K562 (cell line): ENCODE data around the gene FRYL. TPM values are rescaled to one million over a fixed set of nuclear protein-coding genes. Genes with fewer than 3 reads are reported as not detected.

Experiments used
- ADNP ChIP-seq: fragments of 200-800 bp; sonication (Bioruptor generic); IDR thresholded peaks from 2 replicates; pipeline ENCODE4 v1.6.1; 2016; ENCODE audit warnings: missing genetic modification characterization, missing compliant biosample characterization
- BRF2 ChIP-seq: IDR thresholded peaks from 3 replicates; pipeline ENCODE4 v1.6.1; 2011; ENCODE audit warnings: borderline replicate concordance, mild to moderate bottlenecking; ENCODE audit not compliant: insufficient read length, insufficient read depth
- CCNT2 ChIP-seq: IDR thresholded peaks from 2 replicates; pipeline ENCODE4 v1.6.1; 2011; ENCODE audit warnings: borderline replicate concordance, low read depth, mild to moderate bottlenecking, moderate library complexity, mixed read lengths, low read length; ENCODE audit not compliant: insufficient read length; ENCODE audit errors: extremely low read depth
- E2F3 ChIP-seq: fragments of 250-450 bp; sonication (Bioruptor Pico); IDR thresholded peaks from 2 replicates; pipeline ENCODE4 v1.4.0; 2020; ENCODE audit warnings: mild to moderate bottlenecking
- ETS2 ChIP-seq: IDR thresholded peaks from 2 replicates; pipeline ENCODE4 v1.6.1; 2016; ENCODE audit warnings: borderline replicate concordance, missing genetic modification characterization, mild to moderate bottlenecking, moderate library complexity, missing compliant biosample characterization; ENCODE audit not compliant: poor library complexity, severe bottlenecking
- EWSR1 ChIP-seq: fragments of 450-650 bp; IDR thresholded peaks from 2 replicates; pipeline ENCODE4 v1.6.1; 2018; ENCODE audit warnings: borderline replicate concordance, mild to moderate bottlenecking, low read depth, moderate library complexity; ENCODE audit not compliant: partially characterized antibody
- FOXJ2 ChIP-seq: fragments of 200-800 bp; sonication (Bioruptor generic); IDR thresholded peaks from 2 replicates; pipeline ENCODE4 v1.6.1; 2016; ENCODE audit warnings: missing genetic modification characterization, missing compliant biosample characterization
- HLTF ChIP-seq: fragments of 450-650 bp; IDR thresholded peaks from 2 replicates; pipeline ENCODE4 v1.6.1; 2016
- HMBOX1 ChIP-seq: sonication (generic); IDR thresholded peaks from 2 replicates; pipeline ENCODE4 v1.6.1; 2016
- MED1 ChIP-seq: sonication (generic); formaldehyde crosslinking; IDR thresholded peaks from 2 replicates; pipeline ENCODE4 v1.8.1; 2023; ENCODE audit warnings: missing genetic modification reagents, borderline replicate concordance
- NONO ChIP-seq, 2 experiments: fragments of 200-400 bp in 1 of 2; fragments of 450-650 bp in 1 of 2; formaldehyde crosslinking in 1 of 2; IDR thresholded peaks; 2 replicates each; pipeline ENCODE4 v1.6.1; 2017; ENCODE audit warnings: low read depth in 2 of 2, mild to moderate bottlenecking in 2 of 2, moderate library complexity in 2 of 2, low read length in 1 of 2
- PRMT5 ChIP-seq: sonication (generic); formaldehyde crosslinking; IDR thresholded peaks from 2 replicates; pipeline ENCODE4 v1.5.0; 2020; ENCODE audit warnings: missing genetic modification reagents
- PTBP1 ChIP-seq: fragments of 200-400 bp; formaldehyde crosslinking; IDR thresholded peaks from 2 replicates; pipeline ENCODE4 v1.6.1; 2017; ENCODE audit warnings: low read depth, low read length
- SRF ChIP-seq, 2 experiments: fragments of 250-450, 450-650 bp in 1 of 2; sonication (Bioruptor Pico) in 1 of 2; sonication (generic) in 1 of 2; formaldehyde crosslinking; IDR thresholded peaks; 2 replicates each; pipeline versions ENCODE4 v1.5.0 to v1.5.1; 2020 to 2022; ENCODE audit warnings: mild to moderate bottlenecking in 1 of 2, missing genetic modification reagents in 1 of 2
- TCF7L2 ChIP-seq: fragments of 150-350 bp; IDR thresholded peaks from 2 replicates; pipeline ENCODE4 v1.6.1; 2016; ENCODE audit warnings: low read depth, mild to moderate bottlenecking, low read length, moderate library complexity
- TOE1 ChIP-seq, 2 experiments: fragments of 450-650 bp in 1 of 2; sonication (generic) in 1 of 2; formaldehyde crosslinking in 1 of 2; IDR thresholded peaks; 2 replicates each; pipeline versions ENCODE4 v1.7.1 to v1.8.0; 2016 to 2022; ENCODE audit warnings: borderline replicate concordance in 2 of 2, mild to moderate bottlenecking in 2 of 2, antibody characterized with exemption in 1 of 2, inconsistent platforms in 1 of 2, low read depth in 1 of 2, missing genetic modification reagents in 1 of 2, moderate library complexity in 1 of 2
- TRIM24 ChIP-seq, 2 experiments: fragments of 450-650 bp; IDR thresholded peaks; 2 replicates each; pipeline ENCODE4 v1.6.1; 2016
- ZKSCAN8 ChIP-seq: fragments of 200-800 bp; sonication (Bioruptor generic); IDR thresholded peaks from 2 replicates; pipeline ENCODE4 v1.6.1; 2016; ENCODE audit warnings: missing genetic modification characterization, missing compliant biosample characterization
- ZNF695 ChIP-seq: fragments of 450-650 bp; formaldehyde crosslinking; IDR thresholded peaks from 2 replicates; pipeline ENCODE4 v1.4.0; 2020; ENCODE audit warnings: mild to moderate bottlenecking, moderate library complexity
- ZNF766 ChIP-seq: fragments of 200-800 bp; sonication (Bioruptor generic); conservative IDR thresholded peaks from 2 replicates; pipeline ENCODE4 v1.6.1; 2016; ENCODE audit warnings: missing genetic modification characterization, missing compliant biosample characterization
- polyA plus RNA-seq, 8 experiments: library from polyadenylated mRNA; depleted of rRNA in 4 of 8; stranded (reverse) in 5 of 8; unstranded in 3 of 8; fragments of >200 nt; fragmentation: Nextera tagmentation in 2 of 8; fragmentation: Illumina TruSeq in 1 of 8; extraction: Ambion mirVana in 2 of 8; extraction: Trizol in 1 of 8; gene quantifications; 2 replicates each; pipeline versions ENCODE4 v1.2.1 to v1.2.3, GENCODE V29; 2011 to 2014; ENCODE audit warnings: inconsistent platforms in 1 of 8, missing spikeins in 1 of 8
- total RNA-seq, 7 experiments: library from RNA; depleted of rRNA in 6 of 7; stranded (reverse); fragments of >200 nt in 6 of 7; fragmentation: Illumina TruSeq in 2 of 7; extraction: Trizol in 2 of 7; gene quantifications; 2 replicates each; pipeline versions ENCODE4 v1.2.1 to v1.2.3, GENCODE V29; 2011 to 2021; ENCODE audit warnings: low replicate concordance in 1 of 7
- TF ChIP-seq, protein P1 (sequence below): fragments of 450-650 bp; conservative IDR thresholded peaks from 2 replicates; pipeline ENCODE4 v1.6.1; 2016; ENCODE audit warnings: missing genetic modification characterization, low read depth, mild to moderate bottlenecking, control low read depth, missing compliant biosample characterization

The FRYL gene
- total and polyA plus RNA-seq, 9 of the 15 experiments (the other 6 are each of a cell fraction or from before 2014, with no cell fraction given): 7.2 to 34.9 (median 15.9) TPM

DNA sequence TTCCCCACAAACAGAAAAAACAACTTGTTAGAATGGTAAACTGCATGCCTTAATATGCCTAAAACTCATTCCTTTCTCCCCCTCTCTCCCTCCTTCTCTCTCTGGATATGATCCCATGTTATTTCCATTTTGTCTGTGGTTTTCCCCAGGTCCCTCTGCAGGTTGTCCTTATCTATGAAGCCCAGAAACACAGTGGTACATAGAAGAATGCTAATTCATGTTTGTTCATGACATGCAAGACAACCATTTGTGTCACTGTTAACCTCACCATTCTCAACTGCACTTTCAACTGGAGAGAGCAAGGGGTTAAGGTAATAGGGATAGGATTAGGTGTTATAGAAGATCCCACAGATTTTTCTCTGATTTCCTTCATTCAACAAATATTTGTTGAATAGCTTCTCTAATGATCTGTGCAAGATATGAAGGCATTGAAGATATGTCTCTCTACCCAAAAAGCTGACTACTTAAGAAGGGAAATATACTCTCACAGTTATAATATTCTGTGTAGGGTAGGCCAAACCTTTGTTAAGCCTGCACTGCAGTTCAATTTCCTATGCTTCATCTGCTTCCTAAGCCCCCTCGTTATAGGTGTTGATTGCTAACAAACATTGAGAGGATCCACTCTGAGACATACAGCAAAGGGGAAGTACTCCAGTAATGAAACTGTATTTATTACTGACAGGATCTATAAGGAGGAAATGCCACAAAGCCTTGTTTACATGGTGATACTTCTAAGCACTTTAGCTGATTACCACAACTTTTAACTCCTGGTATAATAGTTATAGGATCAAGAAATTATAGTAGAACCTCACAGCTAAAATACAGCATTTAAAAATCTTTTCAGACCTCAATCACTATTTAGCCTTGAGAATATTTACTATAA is 96.1 kb downstream of the FRYL start (continued):
- TF ChIP-seq NONO (IDR thresholded peaks at IDR 0.05; ENCODE audit: low read depth in 2 of 2, low read length in 1 of 2) (peak in 1 of 2 experiments; percentile 46; a peak in 1 of 4 replicates), FOXJ2 (tag) (no peak), CCNT2 (peak; percentile 78), ETS2 (no peak), E2F3 (CRISPR knock-in tag) (no peak), SRF (CRISPR knock-in tag; IDR thresholded peaks at IDR 0.05) (peak in 1 of 2 experiments; percentile 66; a peak in 1 of 4 replicates), HLTF (no peak), ADNP (tag) (no peak), ZNF766 (peak; percentile 74; the same call in 1 of the 2 replicates), TRIM24 (IDR thresholded peaks at IDR 0.05) (peak; percentile 78 to 90), EWSR1 (no peak), HMBOX1 (peak; percentile 95), PTBP1 (no peak), ZKSCAN8 (CRISPR knock-in tag) (peak; percentile 64; the same call in 1 of the 2 replicates), ZNF695 (CRISPR knock-in tag) (no peak), TCF7L2 (no peak), MED1 (CRISPR knock-in tag) (no peak), BRF2 (no peak), TOE1 (IDR thresholded peaks at IDR 0.05; ENCODE audit: borderline replicate concordance) (peak; percentile 53; the same call in 1 of the 2 replicates), TOE1 (CRISPR knock-in tag; IDR thresholded peaks at IDR 0.05; ENCODE audit: borderline replicate concordance, low read depth) (no peak), PRMT5 (CRISPR knock-in tag) (no peak)
- TF ChIP-seq, protein P1, sequence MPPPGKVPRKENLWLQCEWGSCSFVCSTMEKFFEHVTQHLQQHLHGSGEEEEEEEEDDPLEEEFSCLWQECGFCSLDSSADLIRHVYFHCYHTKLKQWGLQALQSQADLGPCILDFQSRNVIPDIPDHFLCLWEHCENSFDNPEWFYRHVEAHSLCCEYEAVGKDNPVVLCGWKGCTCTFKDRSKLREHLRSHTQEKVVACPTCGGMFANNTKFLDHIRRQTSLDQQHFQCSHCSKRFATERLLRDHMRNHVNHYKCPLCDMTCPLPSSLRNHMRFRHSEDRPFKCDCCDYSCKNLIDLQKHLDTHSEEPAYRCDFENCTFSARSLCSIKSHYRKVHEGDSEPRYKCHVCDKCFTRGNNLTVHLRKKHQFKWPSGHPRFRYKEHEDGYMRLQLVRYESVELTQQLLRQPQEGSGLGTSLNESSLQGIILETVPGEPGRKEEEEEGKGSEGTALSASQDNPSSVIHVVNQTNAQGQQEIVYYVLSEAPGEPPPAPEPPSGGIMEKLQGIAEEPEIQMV (tag): no peak
